ENCODE results near the gene ZFAND3. TPM values are rescaled to one million over a fixed set of nuclear protein-coding genes. Genes with fewer than 3 reads are reported as not detected.

ZFAND3 gene
- total and polyA plus RNA-seq, 2 donors (not counting 1 experiment from before 2014, with no cell fraction given): 21.5 to 40.8 TPM

GRCh38 chr6:37979392-37980221 is 160.1 kb downstream of the ZFAND3 start:
- TF ChIP-seq, protein P1, sequence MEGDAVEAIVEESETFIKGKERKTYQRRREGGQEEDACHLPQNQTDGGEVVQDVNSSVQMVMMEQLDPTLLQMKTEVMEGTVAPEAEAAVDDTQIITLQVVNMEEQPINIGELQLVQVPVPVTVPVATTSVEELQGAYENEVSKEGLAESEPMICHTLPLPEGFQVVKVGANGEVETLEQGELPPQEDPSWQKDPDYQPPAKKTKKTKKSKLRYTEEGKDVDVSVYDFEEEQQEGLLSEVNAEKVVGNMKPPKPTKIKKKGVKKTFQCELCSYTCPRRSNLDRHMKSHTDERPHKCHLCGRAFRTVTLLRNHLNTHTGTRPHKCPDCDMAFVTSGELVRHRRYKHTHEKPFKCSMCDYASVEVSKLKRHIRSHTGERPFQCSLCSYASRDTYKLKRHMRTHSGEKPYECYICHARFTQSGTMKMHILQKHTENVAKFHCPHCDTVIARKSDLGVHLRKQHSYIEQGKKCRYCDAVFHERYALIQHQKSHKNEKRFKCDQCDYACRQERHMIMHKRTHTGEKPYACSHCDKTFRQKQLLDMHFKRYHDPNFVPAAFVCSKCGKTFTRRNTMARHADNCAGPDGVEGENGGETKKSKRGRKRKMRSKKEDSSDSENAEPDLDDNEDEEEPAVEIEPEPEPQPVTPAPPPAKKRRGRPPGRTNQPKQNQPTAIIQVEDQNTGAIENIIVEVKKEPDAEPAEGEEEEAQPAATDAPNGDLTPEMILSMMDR (conservative IDR thresholded peaks at IDR 0.05 in 1 of 2, IDR thresholded peaks at IDR 0.05 in 1 of 2; ENCODE audit: low read depth in 1 of 2, low read length in 2 of 2): no peak
- TF ChIP-seq EZH2 (IDR thresholded peaks at IDR 0.05; ENCODE audit: low read length, missing control alignments): no peak
- DNase-seq (ENCODE audit: low read depth in 2 of 2): no peak
- Histone ChIP-seq H3K9me3 (ENCODE audit: control insufficient read depth, insufficient read depth, low read depth, low read length) (no peaks in the 10 kb centered on the region), H3K79me2 (ENCODE audit: control insufficient read depth, insufficient read depth, low read length) (peaks cover 56% of the 10 kb centered on the region), H4K20me1 (ENCODE audit: control insufficient read depth, extremely low read depth, insufficient read depth, low read length) (peaks cover 3% of the 10 kb centered on the region), H3K27ac (ENCODE audit: insufficient read depth, low read length) (no peak overlapping the region), H3K9ac (ENCODE audit: insufficient read depth, low read length) (no peak overlapping the region), H3K4me3 (replicated peaks in 1 of 4; ENCODE audit: control extremely low read depth in 1 of 4, insufficient read depth in 1 of 4, low read depth in 3 of 4, low read length in 4 of 4) (no peak overlapping the region), H3K36me3 (ENCODE audit: control insufficient read depth, insufficient read depth, low read length) (no peaks in the 10 kb centered on the region), H2AFZ (ENCODE audit: low read length) (no peak overlapping the region), H3K27me3 (ENCODE audit: control insufficient read depth, insufficient read depth, low read length) (no peaks in the 10 kb centered on the region), H3K4me2 (ENCODE audit: extremely low read depth, insufficient read depth, low read length) (no peak overlapping the region), H3K4me1 (ENCODE audit: control insufficient read depth, extremely low read depth, insufficient read depth, low read length) (no peaks in the 10 kb centered on the region)

- no peaks in the 10 kb centered on the region for H3K36me3 ChIP-seq (ENCODE audit: control insufficient read depth, insufficient read depth, low read length)
- no peak overlapping the region for H3K9ac ChIP-seq (ENCODE audit: insufficient read depth, low read length)
- DNase-seq (ENCODE audit: low read depth in 2 of 2): peak in 1 of 2 donors; percentile 48
- H4K20me1 ChIP-seq (ENCODE audit: control insufficient read depth, extremely low read depth, insufficient read depth, low read length): peaks cover 3% of the 10 kb centered on the region
- H3K9me3 ChIP-seq (ENCODE audit: control insufficient read depth, insufficient read depth, low read depth, low read length): no peaks in the 10 kb centered on the region
- H3K27ac ChIP-seq (ENCODE audit: insufficient read depth, low read length): no peak overlapping the region
- H3K79me2 ChIP-seq (ENCODE audit: control insufficient read depth, insufficient read depth, low read length): peaks cover 55% of the 10 kb centered on the region
- no peak overlapping the region for H2AFZ ChIP-seq (ENCODE audit: low read length)
- no peak overlapping the region for H3K4me2 ChIP-seq (ENCODE audit: extremely low read depth, insufficient read depth, low read length)
- no peak for TF ChIP-seq EZH2 (IDR thresholded peaks at IDR 0.05; ENCODE audit: low read length, missing control alignments)
- TF ChIP-seq, protein P1 (conservative IDR thresholded peaks at IDR 0.05 in 1 of 2, IDR thresholded peaks at IDR 0.05 in 1 of 2; ENCODE audit: low read depth in 1 of 2, low read length in 2 of 2): no peak
- H3K27me3 ChIP-seq (ENCODE audit: control insufficient read depth, insufficient read depth, low read length): no peaks in the 10 kb centered on the region
- no peak overlapping the region for H3K4me3 ChIP-seq (replicated peaks in 1 of 4; ENCODE audit: control extremely low read depth in 1 of 4, insufficient read depth in 1 of 4, low read depth in 3 of 4, low read length in 4 of 4)
- H3K4me1 ChIP-seq (ENCODE audit: control insufficient read depth, extremely low read depth, insufficient read depth, low read length): no peaks in the 10 kb centered on the region
Measured at GRCh38 chr6:37980222-37980595, 160.7 kb downstream of the ZFAND3 start.

GRCh38 chr6:37981626-37982025 is 162.1 kb downstream of the ZFAND3 start:
- H4K20me1 ChIP-seq (ENCODE audit: control insufficient read depth, extremely low read depth, insufficient read depth, low read length): peaks cover 3% of the 10 kb centered on the region

More at GRCh38 chr6:37981626-37982025, 162.1 kb downstream of the ZFAND3 start:
- TF ChIP-seq, protein P1 (conservative IDR thresholded peaks at IDR 0.05 in 1 of 2, IDR thresholded peaks at IDR 0.05 in 1 of 2; ENCODE audit: low read depth in 1 of 2, low read length in 2 of 2): no peak
- TF ChIP-seq EZH2 (IDR thresholded peaks at IDR 0.05; ENCODE audit: low read length, missing control alignments): no peak
- no peaks in the 10 kb centered on the region for H3K36me3 ChIP-seq (ENCODE audit: control insufficient read depth, insufficient read depth, low read length)
- H3K27ac ChIP-seq (ENCODE audit: insufficient read depth, low read length): no peak overlapping the region
- no peaks in the 10 kb centered on the region for H3K9me3 ChIP-seq (ENCODE audit: control insufficient read depth, insufficient read depth, low read depth, low read length)
- H3K9ac ChIP-seq (ENCODE audit: insufficient read depth, low read length): no peak overlapping the region
- H2AFZ ChIP-seq (ENCODE audit: low read length): no peak overlapping the region
- no peak overlapping the region for H3K4me2 ChIP-seq (ENCODE audit: extremely low read depth, insufficient read depth, low read length)
- H3K4me1 ChIP-seq (ENCODE audit: control insufficient read depth, extremely low read depth, insufficient read depth, low read length): no peaks in the 10 kb centered on the region
- H3K27me3 ChIP-seq (ENCODE audit: control insufficient read depth, insufficient read depth, low read length): no peaks in the 10 kb centered on the region
- H3K4me3 ChIP-seq (replicated peaks in 1 of 4; ENCODE audit: control extremely low read depth in 1 of 4, insufficient read depth in 1 of 4, low read depth in 3 of 4, low read length in 4 of 4): no peak overlapping the region
- peaks cover 56% of the 10 kb centered on the region for H3K79me2 ChIP-seq (ENCODE audit: control insufficient read depth, insufficient read depth, low read length)
- no peak for DNase-seq (ENCODE audit: low read depth in 2 of 2)

Data from fibroblast of lung (primary cell).